Epithelial cell of proximal tubule (primary cell): Measurements from ENCODE around the gene METAP1D. TPM values are rescaled to one million over a fixed set of nuclear protein-coding genes. Genes with fewer than 3 reads are reported as not detected.

Experiments used
- DNase-seq: peaks from one replicate; pipeline ENCODE4 v3.0.0-alpha.2; 2011; ENCODE audit warnings: low read depth
- H3K4me3 ChIP-seq: 2 replicates; pipeline ENCODE4 v1.5.1; 2011; ENCODE audit warnings: low read depth, mild to moderate bottlenecking, low read length
- CTCF ChIP-seq: conservative IDR thresholded peaks from 2 replicates; pipeline ENCODE4 v1.5.1; 2012; ENCODE audit warnings: low read depth, mild to moderate bottlenecking, low read length
- total RNA-seq: library from RNA; depleted of rRNA; stranded (reverse); fragments of >200 nt; gene quantifications from 2 replicates; pipeline ENCODE4 v1.2.3, GENCODE V29; 2015

The METAP1D gene
- total RNA-seq, 1 donor from 2014 or later: 5.5 TPM

DNA sequence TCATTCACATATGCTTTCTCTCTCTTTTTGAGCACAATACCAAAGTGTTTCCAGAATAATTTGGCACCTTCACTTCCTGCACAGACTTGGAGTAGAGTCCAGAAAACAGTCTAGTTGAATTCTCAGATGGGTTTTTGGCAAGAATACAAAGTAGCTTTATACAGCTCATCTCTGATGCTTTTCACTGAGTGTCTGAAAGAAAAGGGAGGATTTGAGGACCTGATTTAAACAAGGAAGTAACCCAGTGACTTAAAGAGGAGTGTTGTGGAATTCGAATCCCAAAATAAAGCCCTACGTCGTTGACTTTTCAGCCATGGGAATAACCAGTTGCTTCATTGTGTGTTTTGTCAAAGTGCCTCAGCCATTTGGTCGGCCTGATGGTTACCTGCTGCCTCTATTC is 31.8 kb downstream of the METAP1D start:
- TF ChIP-seq CTCF: no peak
- no peak for DNase-seq
- H3K4me3 ChIP-seq: no peak overlapping the region

DNA sequence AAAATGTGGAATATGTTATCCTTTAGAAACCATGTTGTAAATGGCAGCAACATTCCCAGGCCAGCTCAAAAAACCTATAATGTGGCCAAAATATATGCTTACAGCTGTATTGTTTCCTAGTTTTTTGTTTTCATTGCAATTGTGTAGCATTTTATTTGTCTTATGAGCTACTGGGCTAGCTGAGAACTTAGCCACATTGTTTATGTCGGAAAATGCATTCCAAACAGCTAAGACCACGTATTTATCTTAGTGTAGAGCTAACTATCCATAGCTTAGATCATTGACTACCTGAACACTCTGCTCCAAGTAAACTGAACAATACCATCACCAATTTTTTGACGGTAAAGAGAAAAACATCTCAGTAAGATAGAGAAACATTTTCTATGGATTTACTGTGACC is 38.4 kb downstream of the METAP1D start:
- no peak overlapping the region for H3K4me3 ChIP-seq
- TF ChIP-seq CTCF: no peak
- no peak for DNase-seq

DNA sequence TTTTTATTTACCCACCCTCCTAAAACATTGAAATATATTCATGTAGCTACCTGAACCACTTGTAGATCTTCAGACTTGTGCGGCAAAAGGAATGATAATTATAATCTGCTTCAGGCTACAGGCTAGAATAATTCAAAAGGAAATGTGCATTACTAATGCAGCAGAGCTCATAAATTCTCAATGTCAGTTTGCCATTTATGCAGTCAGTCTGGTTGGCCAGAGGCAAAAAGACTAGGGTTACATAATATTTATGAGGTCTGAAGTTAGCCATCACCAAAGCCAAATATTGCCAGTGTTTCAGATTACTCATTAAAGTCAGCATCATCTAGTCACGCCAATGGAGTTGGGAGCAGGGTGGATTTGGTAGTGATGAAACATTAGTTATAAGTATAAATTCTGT is 38.9 kb downstream of the METAP1D start:
- TF ChIP-seq CTCF: no peak
- H3K4me3 ChIP-seq: no peak overlapping the region
- peak; percentile 10 for DNase-seq

- no peak for TF ChIP-seq CTCF
- DNase-seq: no peak
- H3K4me3 ChIP-seq: no peak overlapping the region
Observed at GRCh38 chr2:172039011-172039704, 39.4 kb downstream of the METAP1D start.

DNA sequence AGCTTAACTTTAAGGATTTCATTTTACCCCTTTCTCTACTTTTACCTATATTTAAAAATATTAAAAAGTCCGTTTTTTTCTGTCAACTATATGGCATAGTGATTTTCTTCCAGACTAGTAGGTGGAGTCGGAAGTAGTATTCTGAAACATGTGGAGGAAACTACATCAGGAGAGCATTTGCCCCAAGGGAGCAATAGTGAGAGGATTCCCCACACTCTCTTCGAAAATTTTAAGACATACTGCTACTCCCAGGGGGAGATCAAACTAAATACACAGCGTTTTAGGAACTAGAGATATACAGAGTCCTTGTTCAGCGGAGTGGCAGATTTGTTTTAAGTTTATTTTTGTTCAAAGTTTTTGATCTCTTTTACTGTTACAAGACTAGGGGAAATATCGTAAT is 40.6 kb downstream of the METAP1D start:
- no peak for DNase-seq
- no peak for TF ChIP-seq CTCF

DNA sequence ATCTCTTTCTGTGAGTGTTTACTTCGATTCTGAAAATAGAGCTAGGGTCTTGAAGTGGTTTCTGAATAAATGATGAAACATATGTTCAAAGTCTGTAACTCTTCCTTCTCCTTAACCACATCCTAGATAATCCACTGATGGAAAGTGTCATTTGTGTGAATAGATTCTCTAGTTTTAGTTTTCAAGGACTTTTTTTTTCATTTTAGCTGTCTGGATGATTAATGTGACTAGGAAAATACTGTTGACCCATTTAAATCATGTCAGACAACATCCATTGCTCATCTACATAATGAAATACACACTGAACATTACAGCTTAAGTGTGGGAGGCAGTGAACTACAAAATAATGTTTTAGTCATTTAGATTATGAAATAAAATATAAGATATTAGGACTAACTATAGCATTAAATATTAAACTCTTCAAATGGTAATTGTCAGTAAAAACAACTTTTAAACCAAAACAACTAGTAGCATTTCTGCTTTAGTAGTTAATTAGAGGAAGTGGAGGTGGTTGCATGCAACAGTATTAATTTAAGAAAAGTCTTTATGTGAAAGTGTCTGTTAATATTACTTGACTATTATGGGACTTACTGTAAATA is 46.4 kb downstream of the METAP1D start:
- TF ChIP-seq CTCF: no peak
- DNase-seq: no peak
- H3K4me3 ChIP-seq: no peak overlapping the region

More for the DNA sequence above, 40.6 kb downstream of the METAP1D start:
- no peak overlapping the region for H3K4me3 ChIP-seq

DNA sequence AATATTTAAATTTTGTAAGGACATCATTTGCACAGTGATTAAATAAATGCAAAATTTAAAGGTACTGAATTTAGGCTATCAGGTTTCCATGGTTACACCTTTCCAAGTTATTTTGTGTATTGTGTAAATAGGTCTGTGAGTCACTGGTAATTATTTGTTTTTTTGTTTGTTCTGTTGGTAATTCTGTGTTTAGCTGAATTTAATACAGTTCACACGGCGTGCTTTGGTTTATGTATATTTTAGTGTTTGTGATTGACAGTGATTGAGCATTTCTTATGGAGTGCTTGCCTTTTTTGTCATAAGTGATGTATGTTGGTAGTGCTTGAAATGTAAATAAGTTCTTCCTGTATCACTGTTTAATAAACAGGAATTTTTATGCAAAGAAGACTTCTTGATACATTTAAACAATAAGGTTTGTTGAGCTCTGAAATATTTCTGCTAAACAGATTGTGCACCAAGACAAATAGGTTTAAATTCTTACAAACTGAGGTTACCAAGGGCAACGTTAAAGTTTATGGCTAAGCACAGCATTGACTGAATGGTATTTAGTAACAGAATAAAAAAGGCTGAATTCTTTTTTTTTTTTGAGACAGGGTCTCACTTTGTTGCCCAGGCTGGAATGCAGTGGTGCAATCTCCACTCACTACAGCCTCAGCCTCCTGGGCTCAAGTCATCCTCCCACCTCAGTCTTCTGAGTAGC is 47.3 kb downstream of the METAP1D start:
- H3K4me3 ChIP-seq: no peak overlapping the region
- TF ChIP-seq CTCF: no peak
- DNase-seq: no peak
